Lower leg skin (tissue), 4 donors: ENCODE measurements around the gene TMX2. TPM values are rescaled to one million over a fixed set of nuclear protein-coding genes. Genes with fewer than 3 reads are reported as not detected.

Experiments
- DNase-seq, 2 donors: peaks; one replicate each; pipeline ENCODE4 v3.0.0-alpha.2; 2019; ENCODE audit warnings: low spot score in 2 of 2
- H3K4me3 ChIP-seq: fragments of 200-600 bp; sonication (generic); 2 replicates; pipeline ENCODE4 v1.5.1; 2017; ENCODE audit warnings: mild to moderate bottlenecking, low read depth; ENCODE audit not compliant: poor library complexity, severe bottlenecking
- CTCF ChIP-seq, 3 donors: fragments of 450-650 bp; IDR thresholded peaks; one replicate each; pipeline ENCODE4 v1.5.1; 2016; ENCODE audit warnings: antibody characterized with exemption in 3 of 3, mild to moderate bottlenecking in 3 of 3, moderate library complexity in 2 of 3
- POLR2A ChIP-seq, 2 donors: fragments of 450-650 bp; IDR thresholded peaks; one replicate each; pipeline ENCODE4 v1.6.1; 2016 to 2017; ENCODE audit warnings: antibody characterized with exemption in 2 of 2, mild to moderate bottlenecking in 1 of 2, moderate library complexity in 1 of 2
- intact Hi-C: fragments of 100-400 bp; cut with DNase I; formaldehyde crosslinking; loops from one replicate; pipeline ENCODE4 v1.15.0; 2023; ENCODE audit warnings: low total_unique reads
- total RNA-seq, 4 donors: library from RNA; depleted of rRNA; stranded (reverse); fragments of >200 nt; gene quantifications; one replicate each; pipeline ENCODE4 v1.1.0, GENCODE V29; 2016

TMX2 gene
- total RNA-seq, 4 donors from 2014 or later: 41.8 to 60.4 (median 45.4) TPM

DNA sequence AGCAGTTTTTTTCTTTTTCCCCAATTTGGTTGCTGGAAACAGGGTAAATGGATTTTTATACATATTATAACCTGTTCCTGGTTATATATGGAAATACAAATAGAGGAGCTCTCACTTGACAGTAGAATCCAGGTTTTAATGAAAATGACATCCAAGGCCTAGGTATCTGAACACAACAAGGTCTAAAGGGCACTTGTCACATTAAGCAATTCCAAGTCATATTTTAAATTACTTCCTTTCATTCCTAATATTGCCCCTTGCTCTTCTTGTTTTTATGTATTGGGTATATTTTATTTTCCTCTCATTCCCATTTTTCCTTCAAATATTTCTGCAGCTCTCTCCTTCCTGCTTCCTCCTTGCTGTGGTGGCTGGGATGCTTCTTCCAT, 76.3 kb downstream of the TMX2 start:
- no peak overlapping the region for H3K4me3 ChIP-seq
- TF ChIP-seq CTCF (IDR thresholded peaks at IDR 0.05) (no peak), POLR2A (IDR thresholded peaks at IDR 0.05) (no peak)
- intact Hi-C loops: no loop called here
- DNase-seq: no peak

Other genes with a start within 250 kb of the TMX2 start
- gene SLC43A1, start 196.9 kb upstream of the TMX2 start, total RNA-seq: 10 to 100 TPM; 15.9 to 20.2 (median 18.3) TPM
- 10 to 100 TPM; 24.3 to 53.2 (median 29.4) TPM for gene TIMM10, start 181.8 kb upstream of the TMX2 start, total RNA-seq
- gene SMTNL1, start 175.0 kb upstream of the TMX2 start, total RNA-seq: not detected
- 10 to 100 TPM; 14.5 to 31.0 (median 19.9) TPM for gene UBE2L6, start 144.9 kb upstream of the TMX2 start, total RNA-seq
- gene SERPING1, start 114.9 kb upstream of the TMX2 start, total RNA-seq: 100 to 1,000 TPM in 2 of 4 donors, 10 to 100 TPM in 2; 89.4 to 236 (median 103) TPM
- 1 to 10 TPM in 3 of 4 donors, under 1 TPM in 1; 0.91 to 4.3 (median 2.9) TPM for gene YPEL4, start 62.7 kb upstream of the TMX2 start, total RNA-seq
- 10 to 100 TPM; 14.0 to 29.2 (median 17.6) TPM for gene CLP1, start 54.8 kb upstream of the TMX2 start, total RNA-seq
- 10 to 100 TPM; 72.9 to 99.1 (median 84.5) TPM for gene ZDHHC5, start 44.5 kb upstream of the TMX2 start, total RNA-seq
- gene MED19, start 378 bp upstream of the TMX2 start, total RNA-seq: 10 to 100 TPM; 19.4 to 25.5 (median 23.0) TPM
- 100 to 1,000 TPM; 113 to 133 (median 124) TPM for gene SELENOH, start 28.9 kb downstream of the TMX2 start, total RNA-seq
- not detected for gene BTBD18, start 39.2 kb downstream of the TMX2 start, total RNA-seq
- gene CTNND1, start 49.2 kb downstream of the TMX2 start, total RNA-seq: 100 to 1,000 TPM; 186 to 243 (median 197) TPM